Measurements from ENCODE around the gene GPX1. TPM values are rescaled to one million over a fixed set of nuclear protein-coding genes. Genes with fewer than 3 reads are reported as not detected.

GPX1 gene
- total RNA-seq, 1 experiment from 2014 or later: 253 TPM

GRCh38 chr3:49311283-49311682 lies 46.9 kb downstream of the GPX1 start:
- no peak overlapping the region for H3K4me3 Mint-ChIP-seq
- no peak overlapping the region for H2AK5ac ChIP-seq (ENCODE audit: insufficient read length, low read length)
- H3K36me3 Mint-ChIP-seq (ENCODE audit: insufficient read depth in 1 of 3, low read depth in 3 of 3): peaks cover 2 to 34% (median 23%) of the 10 kb centered on the region in 3 experiments; a peak in 6 of 7 replicates
- no peak overlapping the region for H3K4ac ChIP-seq (ENCODE audit: low read depth, low read length)
- H3K79me2 ChIP-seq (ENCODE audit: insufficient read depth, low read length): no peaks in the 10 kb centered on the region; the same call in none of the 2 replicates
- no peak for DNase-seq
- no peak overlapping the region for H2BK20ac ChIP-seq (ENCODE audit: low read depth, low read length, poor library complexity, severe bottlenecking)
- H3K18ac ChIP-seq (ENCODE audit: insufficient read length, low read depth, low read length): no peak overlapping the region
- H3K4me1 Mint-ChIP-seq: peaks cover 0 to 2% of the 10 kb centered on the region in 2 experiments; a peak in 1 of 4 replicates
- no peaks in the 10 kb centered on the region for H3K9me3 Mint-ChIP-seq
- no peak overlapping the region for H4K91ac ChIP-seq (ENCODE audit: insufficient read length, low read depth, low read length)
- no peaks in the 10 kb centered on the region for H3K27me3 Mint-ChIP-seq (ENCODE audit: low read depth)
- no peak overlapping the region for H2BK120ac ChIP-seq (ENCODE audit: low read depth, low read length, poor library complexity, severe bottlenecking)
- H3K4me1 ChIP-seq (ENCODE audit: insufficient read depth, low read length): no peaks in the 10 kb centered on the region; the same call in 1 of the 2 replicates
- H2BK12ac ChIP-seq (ENCODE audit: insufficient read length, low read depth, low read length): no peak overlapping the region
- no peak overlapping the region for H3K56ac ChIP-seq (ENCODE audit: insufficient read length, low read depth, low read length)
- no peak overlapping the region for H4K5ac ChIP-seq (ENCODE audit: insufficient read length, low read depth, low read length)
- H4K8ac ChIP-seq (replicated peaks; ENCODE audit: insufficient read length, low read depth, low read length): no peak overlapping the region
- H3K79me1 ChIP-seq (ENCODE audit: insufficient read depth, low read depth, low read length, poor library complexity, severe bottlenecking): no peaks in the 10 kb centered on the region
- H3K27ac ChIP-seq (ENCODE audit: insufficient read length, low read depth, low read length): no peak overlapping the region
- no peak overlapping the region for H3K14ac ChIP-seq (ENCODE audit: insufficient read depth, low read length)
- H3K4me2 ChIP-seq (ENCODE audit: insufficient read depth, insufficient read length, low read length): no peak overlapping the region
- no peak overlapping the region for H3T11ph ChIP-seq (ENCODE audit: low read length)
- no peak overlapping the region for H2AFZ ChIP-seq (ENCODE audit: low read length)
- no peak overlapping the region for H2BK5ac ChIP-seq (ENCODE audit: insufficient read length, low read length)
- no CpG with 5 or more reads among the region's 3 CpGs for WGBS (ENCODE audit: extremely low coverage, insufficient read length, low lambda C conversion rate)
- H3K23me2 ChIP-seq (ENCODE audit: insufficient read length, low read depth, low read length, poor library complexity, severe bottlenecking): no peaks in the 10 kb centered on the region
- H3K9me3 ChIP-seq (ENCODE audit: control insufficient read depth, low read depth, low read length): no peaks in the 10 kb centered on the region
- TF ChIP-seq, protein P1, sequence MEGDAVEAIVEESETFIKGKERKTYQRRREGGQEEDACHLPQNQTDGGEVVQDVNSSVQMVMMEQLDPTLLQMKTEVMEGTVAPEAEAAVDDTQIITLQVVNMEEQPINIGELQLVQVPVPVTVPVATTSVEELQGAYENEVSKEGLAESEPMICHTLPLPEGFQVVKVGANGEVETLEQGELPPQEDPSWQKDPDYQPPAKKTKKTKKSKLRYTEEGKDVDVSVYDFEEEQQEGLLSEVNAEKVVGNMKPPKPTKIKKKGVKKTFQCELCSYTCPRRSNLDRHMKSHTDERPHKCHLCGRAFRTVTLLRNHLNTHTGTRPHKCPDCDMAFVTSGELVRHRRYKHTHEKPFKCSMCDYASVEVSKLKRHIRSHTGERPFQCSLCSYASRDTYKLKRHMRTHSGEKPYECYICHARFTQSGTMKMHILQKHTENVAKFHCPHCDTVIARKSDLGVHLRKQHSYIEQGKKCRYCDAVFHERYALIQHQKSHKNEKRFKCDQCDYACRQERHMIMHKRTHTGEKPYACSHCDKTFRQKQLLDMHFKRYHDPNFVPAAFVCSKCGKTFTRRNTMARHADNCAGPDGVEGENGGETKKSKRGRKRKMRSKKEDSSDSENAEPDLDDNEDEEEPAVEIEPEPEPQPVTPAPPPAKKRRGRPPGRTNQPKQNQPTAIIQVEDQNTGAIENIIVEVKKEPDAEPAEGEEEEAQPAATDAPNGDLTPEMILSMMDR (conservative IDR thresholded peaks at IDR 0.05): no peak
- peaks cover 2% of the 10 kb centered on the region for H4K20me1 ChIP-seq (ENCODE audit: control insufficient read depth, insufficient read depth, insufficient read length)
- H3K27me3 ChIP-seq (ENCODE audit: insufficient read depth, low read length): no peaks in the 10 kb centered on the region
- H3K23ac ChIP-seq (ENCODE audit: insufficient read length, low read depth, low read length): no peak overlapping the region
- peak overlapping the region in 2 of 3 experiments; percentile 42 to 75; a peak in 3 of 7 replicates for H3K27ac Mint-ChIP-seq
- H3K9ac ChIP-seq (ENCODE audit: extremely low read depth, insufficient read length, low read length): no peak overlapping the region
- no peak overlapping the region for H2BK15ac ChIP-seq (ENCODE audit: low read depth, low read length)
